Spleen (tissue), 11 donors: ENCODE results near the gene TMEM204. TPM values are rescaled to one million over a fixed set of nuclear protein-coding genes. Genes with fewer than 3 reads are reported as not detected.

Experiments
- DNase-seq: peaks from one replicate; pipeline ENCODE4 v3.0.0-alpha.2; 2020
- H3K27ac ChIP-seq, 8 donors: fragments of 200-600 bp; sonication (generic) in 7 of 8; 1 replicate in 4 of 8; 2 replicates in 4 of 8; pipeline versions ENCODE4 v1.5.0 to v1.8.0; 2016 to 2021; ENCODE audit warnings: inconsistent platforms in 4 of 8, mild to moderate bottlenecking in 4 of 8, moderate library complexity in 1 of 8
- H3K27me3 ChIP-seq, 7 donors: fragments of 200-600 bp; sonication (generic) in 6 of 7; replicated peaks in 1 of 7; 1 replicate in 4 of 7; 2 replicates in 3 of 7; pipeline versions ENCODE4 v1.5.0 to v1.8.0; 2016 to 2021; ENCODE audit warnings: inconsistent platforms in 3 of 7, mild to moderate bottlenecking in 1 of 7
- H3K36me3 ChIP-seq, 6 donors: fragments of 200-600 bp; sonication (generic) in 5 of 6; 1 replicate in 4 of 6; 2 replicates in 2 of 6; pipeline versions ENCODE4 v1.5.0 to v1.8.0; 2016 to 2021; ENCODE audit warnings: inconsistent platforms in 2 of 6
- H3K4me1 ChIP-seq, 6 donors: fragments of 200-600 bp; sonication (generic) in 5 of 6; 1 replicate in 3 of 6; 2 replicates in 3 of 6; pipeline versions ENCODE4 v1.5.0 to v1.8.0; 2016 to 2021; ENCODE audit warnings: inconsistent platforms in 3 of 6
- H3K4me3 ChIP-seq, 8 donors: fragments of 200-600 bp; sonication (generic) in 7 of 8; 1 replicate in 4 of 8; 2 replicates in 4 of 8; pipeline versions ENCODE4 v1.5.0 to v1.8.0; 2016 to 2021; ENCODE audit warnings: inconsistent platforms in 4 of 8, mild to moderate bottlenecking in 4 of 8, moderate library complexity in 2 of 8
- H3K9me3 ChIP-seq, 8 donors: fragments of 200-600 bp; sonication (generic) in 7 of 8; 1 replicate in 4 of 8; 2 replicates in 4 of 8; pipeline versions ENCODE4 v1.5.0 to v1.8.0; 2016 to 2021; ENCODE audit warnings: inconsistent platforms in 4 of 8
- CTCF ChIP-seq, 11 experiments: fragments of 200-600 bp in 7 of 11; fragments of 450-650 bp in 4 of 11; sonication (generic) in 4 of 11; IDR thresholded peaks in 8 of 11; conservative IDR thresholded peaks in 3 of 11; 1 replicate in 7 of 11; 2 replicates in 4 of 11; pipeline versions ENCODE4 v1.4.0 to v1.8.0; 2016 to 2021; ENCODE audit warnings: antibody characterized with exemption in 11 of 11, inconsistent platforms in 4 of 11, mild to moderate bottlenecking in 1 of 11
- POLR2A ChIP-seq, 3 donors: fragments of 450-650 bp; IDR thresholded peaks; one replicate each; pipeline ENCODE4 v1.5.1; 2017; ENCODE audit warnings: antibody characterized with exemption in 3 of 3, mild to moderate bottlenecking in 1 of 3
- POLR2AphosphoS5 ChIP-seq, 3 donors: sonication (generic); formaldehyde crosslinking; IDR thresholded peaks; one replicate each; pipeline ENCODE4 v1.5.1; 2017; ENCODE audit warnings: antibody characterized with exemption in 3 of 3
- WGBS, 5 donors: extraction: QIAGEN DNeasy Blood & Tissue Kit in 3 of 5; methylation state at CpG; one replicate each; pipeline versions ENCODE4 v1.1.5 to v1.1.7; 2013 to 2018; 5-methylcytosine and 5-hydroxymethylcytosine counted together
- intact Hi-C: fragments of 100-400 bp; cut with DNase I; formaldehyde crosslinking; loops from one replicate; pipeline ENCODE4 v1.15.0; 2023; ENCODE audit warnings: low total_unique reads
- polyA plus RNA-seq, 3 donors: library from polyadenylated mRNA; stranded (reverse); fragments of 200-250 nt; gene quantifications; one replicate each; pipeline ENCODE4 v1.2.1, GENCODE V29; 2013
- total RNA-seq, 7 donors: library from RNA; depleted of rRNA in 3 of 7; stranded (reverse); fragments of >200 nt in 3 of 7; fragmentation: NEBNext Ultra II Directional in 4 of 7; extraction: Animal tissue kit (Norgen Biotek cat#: 25700) in 4 of 7; gene quantifications; one replicate each; pipeline versions ENCODE4 v1.1.0 to v1.2.1, GENCODE V29; 2016 to 2021
- donor health status: healthy with polysubstance abuse.
- donor health status: DM: no; HTN: no; CAD: no; lungs with moderate emphysema.
- donor health status: DM: no; HTN: no; CAD: no.
- donor health status: Bipolar disorder and iron deficiency.
- donor health status: healthy.
- donor health status: DM: no; HTN: no; CAD: no.
- donor health status: DM: yes; HTN: yes; CAD: no.

Gene TMEM204
- total and polyA plus RNA-seq, 10 donors: 10.1 to 47.1 (median 23.1) TPM

GRCh38 chr16:1538804-1539520, 5.5 kb downstream of the TMEM204 start:
- peaks cover 0 to 14% (median 0%) of the 10 kb centered on the region in 7 donors for H3K27me3 ChIP-seq
- no peaks in the 10 kb centered on the region for H3K9me3 ChIP-seq
- DNase-seq: no peak
- 80 to 85% (median 84%) methylated on average over 20 to 22 of the region's 22 CpGs for WGBS, 5 donors
- intact Hi-C loops: no loop called here
- peaks cover 0 to 77% (median 30%) of the 10 kb centered on the region in 6 donors for H3K36me3 ChIP-seq
- peaks cover 43 to 100% (median 79%) of the 10 kb centered on the region in 6 donors for H3K4me1 ChIP-seq
- TF ChIP-seq POLR2AphosphoS5 (IDR thresholded peaks at IDR 0.05): peak in 1 of 3 donors; percentile 12
- no peak for TF ChIP-seq POLR2A (IDR thresholded peaks at IDR 0.05)
- TF ChIP-seq CTCF (IDR thresholded peaks at IDR 0.05 in 8 of 11, conservative IDR thresholded peaks at IDR 0.05 in 3 of 11): peak in 6 of 11 experiments; percentile 5 to 47 (median 14)
- no peak overlapping the region for H3K27ac ChIP-seq
- no peak overlapping the region for H3K4me3 ChIP-seq

GRCh38 chr16:1539720-1540555, 6.5 kb downstream of the TMEM204 start:
- intact Hi-C loops: no loop called here
- Histone ChIP-seq H3K27ac (no peak overlapping the region), H3K27me3 (peaks cover 0 to 9% (median 0%) of the 10 kb centered on the region in 7 donors), H3K9me3 (no peaks in the 10 kb centered on the region), H3K4me1 (peaks cover 51 to 100% (median 81%) of the 10 kb centered on the region in 6 donors), H3K36me3 (peaks cover 0 to 77% (median 30%) of the 10 kb centered on the region in 6 donors), H3K4me3 (no peak overlapping the region)
- no peak for DNase-seq
- WGBS, 5 donors: 87 to 94% (median 90%) methylated on average over 32 to 35 of the region's 35 CpGs
- TF ChIP-seq POLR2A (IDR thresholded peaks at IDR 0.05) (no peak), CTCF (IDR thresholded peaks at IDR 0.05 in 8 of 11, conservative IDR thresholded peaks at IDR 0.05 in 3 of 11) (no peak), POLR2AphosphoS5 (IDR thresholded peaks at IDR 0.05) (no peak)

GRCh38 chr16:1540556-1540855, 7.0 kb downstream of the TMEM204 start:
- Histone ChIP-seq H3K9me3 (no peaks in the 10 kb centered on the region), H3K36me3 (peaks cover 0 to 77% (median 30%) of the 10 kb centered on the region in 6 donors), H3K27ac (no peak overlapping the region), H3K4me3 (no peak overlapping the region), H3K4me1 (peaks cover 54 to 100% (median 81%) of the 10 kb centered on the region in 6 donors), H3K27me3 (peaks cover 0 to 8% (median 0%) of the 10 kb centered on the region in 7 donors)
- 80 to 96% (median 88%) methylated on average over 7 to 8 of the region's 8 CpGs for WGBS, 5 donors
- no peak for TF ChIP-seq POLR2AphosphoS5 (IDR thresholded peaks at IDR 0.05)
- intact Hi-C loops: no loop called here
- no peak for DNase-seq

- no peaks in the 10 kb centered on the region for H3K9me3 ChIP-seq
- H3K27me3 ChIP-seq: no peaks in the 10 kb centered on the region
- peaks cover 56 to 100% (median 81%) of the 10 kb centered on the region in 6 donors for H3K4me1 ChIP-seq
- intact Hi-C loops: no loop called here
- H3K36me3 ChIP-seq: peaks cover 0 to 75% (median 28%) of the 10 kb centered on the region in 6 donors
- no peak for DNase-seq
- H3K4me3 ChIP-seq: no peak overlapping the region
- WGBS, 5 donors: 83 to 93% (median 91%) methylated on average over 23 to 41 of the region's 41 CpGs
- no peak for TF ChIP-seq POLR2A (IDR thresholded peaks at IDR 0.05)
- TF ChIP-seq CTCF (IDR thresholded peaks at IDR 0.05 in 8 of 11, conservative IDR thresholded peaks at IDR 0.05 in 3 of 11): no peak
- peak in 2 of 3 donors; percentile 23 to 50 for TF ChIP-seq POLR2AphosphoS5 (IDR thresholded peaks at IDR 0.05)
- peak overlapping the region in 2 of 8 donors; percentile 77 to 86 for H3K27ac ChIP-seq
Measured at GRCh38 chr16:1541293-1542165, 8.1 kb downstream of the TMEM204 start.
